Measurements from ENCODE around the gene UNC45A. TPM values are rescaled to one million over a fixed set of nuclear protein-coding genes. Genes with fewer than 3 reads are reported as not detected.
"Not testable (repeated sequence)": the region's sequence is repeated elsewhere in the genome, so short reads cannot be mapped to it uniquely, and the experiment has no call there.

The UNC45A gene
- total RNA-seq, 1 donor = 69.1 TPM

DNA sequence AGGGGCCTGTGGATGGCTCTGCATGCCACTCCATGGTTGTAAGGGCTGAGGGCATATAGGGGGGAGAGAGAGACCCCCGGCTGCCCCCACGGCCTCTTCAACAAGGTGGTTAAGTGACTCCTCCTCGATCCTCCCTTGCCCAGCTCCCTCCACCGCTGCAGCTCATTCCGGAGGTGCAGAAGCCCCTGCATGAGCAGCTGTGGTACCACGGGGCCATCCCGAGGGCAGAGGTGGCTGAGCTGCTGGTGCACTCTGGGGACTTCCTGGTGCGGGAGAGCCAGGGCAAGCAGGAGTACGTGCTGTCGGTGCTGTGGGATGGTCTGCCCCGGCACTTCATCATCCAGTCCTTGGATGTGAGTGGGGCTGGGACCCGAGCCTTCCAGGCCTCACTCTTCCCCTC lies 44.2 kb upstream of the UNC45A start:
- DNase-seq (ENCODE audit: low read depth) = no peak
- H3K4me3 ChIP-seq (ENCODE audit: low read depth, low read length) = no peak overlapping the region
- TF ChIP-seq, protein P1, sequence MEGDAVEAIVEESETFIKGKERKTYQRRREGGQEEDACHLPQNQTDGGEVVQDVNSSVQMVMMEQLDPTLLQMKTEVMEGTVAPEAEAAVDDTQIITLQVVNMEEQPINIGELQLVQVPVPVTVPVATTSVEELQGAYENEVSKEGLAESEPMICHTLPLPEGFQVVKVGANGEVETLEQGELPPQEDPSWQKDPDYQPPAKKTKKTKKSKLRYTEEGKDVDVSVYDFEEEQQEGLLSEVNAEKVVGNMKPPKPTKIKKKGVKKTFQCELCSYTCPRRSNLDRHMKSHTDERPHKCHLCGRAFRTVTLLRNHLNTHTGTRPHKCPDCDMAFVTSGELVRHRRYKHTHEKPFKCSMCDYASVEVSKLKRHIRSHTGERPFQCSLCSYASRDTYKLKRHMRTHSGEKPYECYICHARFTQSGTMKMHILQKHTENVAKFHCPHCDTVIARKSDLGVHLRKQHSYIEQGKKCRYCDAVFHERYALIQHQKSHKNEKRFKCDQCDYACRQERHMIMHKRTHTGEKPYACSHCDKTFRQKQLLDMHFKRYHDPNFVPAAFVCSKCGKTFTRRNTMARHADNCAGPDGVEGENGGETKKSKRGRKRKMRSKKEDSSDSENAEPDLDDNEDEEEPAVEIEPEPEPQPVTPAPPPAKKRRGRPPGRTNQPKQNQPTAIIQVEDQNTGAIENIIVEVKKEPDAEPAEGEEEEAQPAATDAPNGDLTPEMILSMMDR (IDR thresholded peaks at IDR 0.05; ENCODE audit: insufficient read depth, low read depth, low read length) = no peak

DNA sequence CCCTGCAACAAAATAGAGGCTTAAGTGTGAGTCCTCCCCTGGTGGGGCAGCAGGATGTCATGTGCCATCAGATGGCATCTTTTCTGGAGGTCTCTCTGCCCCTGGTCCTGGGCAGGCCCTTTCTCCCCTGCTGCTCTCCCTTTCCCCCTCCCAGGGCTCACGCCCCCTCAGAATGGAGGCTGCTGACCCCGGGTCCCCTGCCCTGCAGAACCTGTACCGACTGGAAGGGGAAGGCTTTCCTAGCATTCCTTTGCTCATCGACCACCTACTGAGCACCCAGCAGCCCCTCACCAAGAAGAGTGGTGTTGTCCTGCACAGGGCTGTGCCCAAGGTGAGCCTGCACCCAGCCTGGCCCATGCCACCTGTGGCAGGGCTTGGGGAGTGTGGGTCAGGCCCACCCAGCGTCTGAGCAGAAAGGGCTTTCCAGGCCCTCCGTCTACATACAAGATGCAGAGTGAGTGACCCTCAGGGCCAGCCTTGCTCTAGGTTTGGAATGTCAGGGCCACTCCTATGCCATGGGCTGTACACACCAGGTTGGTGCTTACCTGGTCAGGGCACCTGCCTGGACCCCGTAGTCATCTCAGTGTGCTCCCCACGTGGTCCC lies 43.6 kb upstream of the UNC45A start:
- DNase-seq (ENCODE audit: low read depth) = no peak

DNA sequence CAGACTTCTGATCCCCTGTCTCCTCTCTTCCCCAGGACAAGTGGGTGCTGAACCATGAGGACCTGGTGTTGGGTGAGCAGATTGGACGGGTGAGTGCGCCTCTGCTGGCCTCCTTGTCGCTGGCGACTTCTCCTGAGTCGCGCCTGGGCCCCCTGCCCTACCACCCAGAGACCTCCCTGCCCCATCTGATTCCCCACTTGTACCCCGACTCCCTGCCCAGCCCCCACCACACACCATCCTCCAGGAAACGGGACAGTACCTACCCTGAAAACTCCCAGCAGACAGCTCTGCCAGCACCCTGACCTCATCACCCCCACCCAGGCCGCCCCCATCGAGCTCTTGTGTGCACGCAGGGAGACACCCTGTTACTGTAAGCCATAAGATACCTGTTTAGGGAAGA lies 43.1 kb upstream of the UNC45A start:
- H3K4me3 ChIP-seq (ENCODE audit: low read depth, low read length) = no peak overlapping the region
- no peak for DNase-seq (ENCODE audit: low read depth)
- TF ChIP-seq, protein P1 (IDR thresholded peaks at IDR 0.05; ENCODE audit: insufficient read depth, low read depth, low read length) = no peak

More for the DNA sequence above, 43.6 kb upstream of the UNC45A start:
- TF ChIP-seq, protein P1 (IDR thresholded peaks at IDR 0.05; ENCODE audit: insufficient read depth, low read depth, low read length) = no peak
- no peak overlapping the region for H3K4me3 ChIP-seq (ENCODE audit: low read depth, low read length)

DNA sequence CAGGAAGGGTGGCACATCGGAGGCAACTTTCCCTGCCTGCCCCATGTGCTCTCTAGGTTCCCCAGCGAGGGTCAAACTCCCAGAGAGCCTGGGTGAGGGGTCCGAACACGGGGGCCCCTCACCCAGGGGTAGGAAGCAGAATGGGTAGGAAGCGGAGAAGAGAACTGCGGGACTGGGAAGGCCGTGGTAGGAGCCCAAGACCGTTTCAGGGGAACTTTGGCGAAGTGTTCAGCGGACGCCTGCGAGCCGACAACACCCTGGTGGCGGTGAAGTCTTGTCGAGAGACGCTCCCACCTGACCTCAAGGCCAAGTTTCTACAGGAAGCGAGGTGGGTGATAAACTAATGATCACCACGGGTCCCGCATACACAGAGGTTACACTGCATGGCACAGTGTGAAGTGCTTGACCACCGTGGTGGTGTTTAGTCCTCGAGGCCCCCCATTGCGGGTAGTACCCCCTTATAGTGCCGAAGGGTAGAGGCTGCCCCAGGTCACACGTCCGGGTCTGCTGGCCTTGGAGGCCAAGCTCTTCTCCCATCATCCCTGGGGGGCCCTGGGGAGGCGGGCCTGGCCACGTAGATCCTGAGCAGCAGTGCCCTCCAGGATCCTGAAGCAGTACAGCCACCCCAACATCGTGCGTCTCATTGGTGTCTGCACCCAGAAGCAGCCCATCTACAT lies 42.4 kb upstream of the UNC45A start:
- TF ChIP-seq, protein P1 (IDR thresholded peaks at IDR 0.05; ENCODE audit: insufficient read depth, low read depth, low read length) = no peak
- no peak overlapping the region for H3K4me3 ChIP-seq (ENCODE audit: low read depth, low read length)
- no peak for DNase-seq (ENCODE audit: low read depth)

DNA sequence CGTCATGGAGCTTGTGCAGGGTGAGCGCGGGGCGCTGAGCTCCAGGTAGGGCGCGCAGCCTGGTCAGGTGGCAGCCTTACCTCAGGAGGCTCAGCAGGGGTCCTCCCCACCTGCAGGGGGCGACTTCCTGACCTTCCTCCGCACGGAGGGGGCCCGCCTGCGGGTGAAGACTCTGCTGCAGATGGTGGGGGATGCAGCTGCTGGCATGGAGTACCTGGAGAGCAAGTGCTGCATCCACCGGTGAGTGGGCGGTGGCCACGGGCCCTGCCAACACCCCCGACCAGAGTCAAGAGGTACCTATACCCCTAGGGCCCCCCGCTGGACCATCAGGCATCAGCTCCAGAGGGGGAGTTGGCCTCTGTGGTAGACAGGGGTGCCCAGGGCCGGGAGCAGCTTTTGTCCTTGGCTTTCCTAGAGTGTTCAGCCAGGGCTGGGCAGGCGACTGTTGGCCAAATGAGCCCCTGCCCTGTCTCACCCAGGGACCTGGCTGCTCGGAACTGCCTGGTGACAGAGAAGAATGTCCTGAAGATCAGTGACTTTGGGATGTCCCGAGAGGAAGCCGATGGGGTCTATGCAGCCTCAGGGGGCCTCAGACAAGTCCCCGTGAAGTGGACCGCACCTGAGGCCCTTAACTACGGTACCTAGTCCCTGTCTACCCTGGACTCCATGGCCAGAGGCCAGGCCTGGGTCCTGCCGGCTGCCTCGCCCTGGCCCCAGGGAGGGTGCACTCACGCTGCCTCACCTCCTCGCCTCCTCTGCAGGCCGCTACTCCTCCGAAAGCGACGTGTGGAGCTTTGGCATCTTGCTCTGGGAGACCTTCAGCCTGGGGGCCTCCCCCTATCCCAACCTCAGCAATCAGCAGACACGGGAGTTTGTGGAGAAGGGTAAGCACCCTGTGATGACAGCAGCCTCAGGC lies 41.7 kb upstream of the UNC45A start:
- TF ChIP-seq, protein P1 (IDR thresholded peaks at IDR 0.05; ENCODE audit: insufficient read depth, low read depth, low read length) = no peak
- no peak overlapping the region for H3K4me3 ChIP-seq (ENCODE audit: low read depth, low read length)
- no peak for DNase-seq (ENCODE audit: low read depth)

DNA sequence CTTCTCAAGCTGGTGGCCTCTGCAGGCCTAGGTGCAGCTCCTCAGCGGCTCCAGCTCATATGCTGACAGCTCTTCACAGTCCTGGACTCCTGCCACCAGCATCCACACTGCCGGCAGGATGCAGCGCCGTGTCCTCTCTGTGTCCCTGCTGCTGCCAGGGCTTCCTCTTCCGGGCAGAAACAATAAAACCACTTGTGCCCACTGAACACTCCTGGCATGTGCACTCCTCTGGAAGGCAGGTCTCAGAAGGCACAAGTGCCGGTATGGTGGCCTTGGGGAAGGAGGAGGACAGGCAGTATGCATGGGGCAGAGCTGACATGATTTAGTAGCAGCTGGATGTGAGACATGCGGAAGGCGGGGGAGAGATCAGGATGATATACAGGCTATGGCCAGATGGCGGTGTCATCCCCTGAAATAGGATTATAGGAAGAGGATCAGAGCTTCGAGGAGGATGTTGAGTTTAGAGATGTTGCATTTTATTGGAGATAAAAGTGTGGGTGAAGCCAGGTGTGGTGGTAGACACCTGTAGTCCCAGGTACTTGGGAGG lies 39.4 kb upstream of the UNC45A start:
- TF ChIP-seq, protein P1 (IDR thresholded peaks at IDR 0.05; ENCODE audit: insufficient read depth, low read depth, low read length) = no peak
- no peak for DNase-seq (ENCODE audit: low read depth)
- H3K4me3 ChIP-seq (ENCODE audit: low read depth, low read length) = no peak overlapping the region

DNA sequence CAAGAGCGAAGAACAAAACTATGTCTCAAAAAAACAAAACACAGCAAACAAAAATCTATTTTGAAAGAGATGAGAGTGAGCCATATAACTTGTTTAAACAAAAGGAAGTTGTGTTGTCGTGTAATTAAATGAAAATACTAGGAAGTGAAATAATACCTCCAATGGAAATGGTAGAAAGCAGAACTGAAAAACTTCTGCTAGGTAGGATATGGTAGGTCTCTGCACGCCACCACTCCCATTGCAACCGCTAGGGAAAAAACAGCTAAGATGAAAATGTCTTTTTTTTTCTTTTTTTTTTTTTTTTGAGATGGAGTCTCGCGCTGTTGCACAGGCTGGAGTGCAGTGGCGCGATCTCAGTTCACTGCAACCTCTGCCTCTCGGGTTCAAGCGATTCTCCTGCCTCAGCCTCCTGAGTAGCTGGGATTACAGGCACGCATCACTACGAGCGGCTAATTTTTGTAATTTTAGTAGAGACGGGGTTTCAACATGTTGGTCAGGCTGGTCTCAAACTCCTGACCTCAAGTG lies 37.9 kb upstream of the UNC45A start:
- not testable (repeated sequence) for DNase-seq (ENCODE audit: low read depth); H3K4me3 ChIP-seq (ENCODE audit: low read depth, low read length)
